NB4 (cell line): Measurements from ENCODE around the gene TAF1A.

Experiments
- DNase-seq: peaks from one replicate; pipeline ENCODE4 v3.0.0; 2010; ENCODE audit warnings: low read depth
- H3K4me3 ChIP-seq: one replicate; pipeline ENCODE4 v1.5.1; 2011; ENCODE audit warnings: mild to moderate bottlenecking, low read depth, low read length, moderate library complexity
- CTCF ChIP-seq: IDR thresholded peaks from one replicate; pipeline ENCODE4 v1.5.1; 2012; ENCODE audit warnings: low read depth, low read length
- MAX ChIP-seq: IDR thresholded peaks from 2 replicates; pipeline ENCODE4 v1.6.1; 2011; ENCODE audit warnings: low read depth, low read length
- MYC ChIP-seq: IDR thresholded peaks from 2 replicates; pipeline ENCODE4 v1.6.1; 2011; ENCODE audit warnings: low read depth, low read length
- POLR2A ChIP-seq: IDR thresholded peaks from 2 replicates; pipeline ENCODE4 v1.6.1; 2011; ENCODE audit warnings: mild to moderate bottlenecking; ENCODE audit not compliant: insufficient read length; ENCODE audit errors: extremely low read depth

Gene TAF1A

GRCh38 chr1:222552882-222553281 lies 36.9 kb downstream of the TAF1A start:
- TF ChIP-seq CTCF (no peak), MAX (no peak), MYC (no peak), POLR2A (no peak)

GRCh38 chr1:222547944-222548671 lies 41.6 kb downstream of the TAF1A start, which contains the start of gene HHIPL2:
HHIPL2 (minus strand) TSS chr1:222548104; CDS start chr1:222548044, 60 bp downstream.
- DNase-seq: no peak
- TF ChIP-seq MYC (no peak), MAX (no peak), CTCF (no peak)
- H3K4me3 ChIP-seq: no peak within 1 kb of the TSS

More at GRCh38 chr1:222552882-222553281, 36.9 kb downstream of the TAF1A start:
- no peak overlapping the region for H3K4me3 ChIP-seq
- DNase-seq: no peak

GRCh38 chr1:222547260-222547614 lies 42.5 kb downstream of the TAF1A start:
- no peak for TF ChIP-seq MAX
- no peak for TF ChIP-seq POLR2A
- no peak for TF ChIP-seq MYC
- no peak for TF ChIP-seq CTCF
- DNase-seq: no peak
- H3K4me3 ChIP-seq: no peak overlapping the region

GRCh38 chr1:222546548-222547259 lies 43.0 kb downstream of the TAF1A start:
- no peak overlapping the region for H3K4me3 ChIP-seq
- peak; percentile 53 for DNase-seq
- TF ChIP-seq MYC: no peak
- no peak for TF ChIP-seq CTCF
- TF ChIP-seq MAX: no peak
- no peak for TF ChIP-seq POLR2A

GRCh38 chr1:222546091-222546490 lies 43.6 kb downstream of the TAF1A start:
- H3K4me3 ChIP-seq: no peak overlapping the region
- no peak for DNase-seq
- TF ChIP-seq CTCF: no peak
- TF ChIP-seq POLR2A: no peak
- no peak for TF ChIP-seq MYC
- no peak for TF ChIP-seq MAX
